Endothelial cell of umbilical vein (primary cell): ENCODE results near the gene PPP1R13L. TPM values are rescaled to one million over a fixed set of nuclear protein-coding genes. Genes with fewer than 3 reads are reported as not detected.
A peak's percentile ranks its signal among the peaks of the same experiment; 100 is the strongest.

ENCODE experiments used
- BruUV-seq: library from RNA; stranded (reverse); fragments of 400-500 nt; replicated peaks from 2 replicates; lab custom pipeline; 2021; lab: Mats Ljungman, UMichigan
- CTCF ChIA-PET: fragments of 300-600, 350-600 bp; sonication (Branson Sonifier 250); formaldehyde crosslinking; loops from one replicate; lab custom pipeline; 2021; ENCODE audit warnings: antibody characterized with exemption, inconsistent platforms; lab: Charles Lee
- POLR2A ChIA-PET: fragments of 300-600, 350-600 bp; sonication (Branson Sonifier 250); formaldehyde crosslinking; loops from one replicate; lab custom pipeline; 2021; ENCODE audit warnings: antibody characterized with exemption, inconsistent platforms; lab: Charles Lee
- DNase-seq: peaks from one replicate; pipeline ENCODE4 v3.0.0-alpha.2; 2011; ENCODE audit warnings: low read depth, low spot score
- FAIRE-seq: peaks from 2 replicates; lab custom pipeline; 2011; peaks lifted over from hg19 to GRCh38; lab: Jason Lieb, UNC
- H2AFZ ChIP-seq: 2 replicates; pipeline ENCODE4 v1.6.0; 2012; ENCODE audit warnings: low read depth, low read length, control low read depth, inconsistent platforms
- H3K27ac ChIP-seq: 2 replicates; pipeline ENCODE4 v1.5.1; 2011; ENCODE audit warnings: low read depth, mild to moderate bottlenecking, control low read depth, low read length, moderate library complexity; ENCODE audit not compliant: insufficient read depth
- H3K27me3 ChIP-seq, 2 experiments: 2 replicates each; pipeline versions ENCODE4 v1.6.0 to v1.6.1; 2011; ENCODE audit warnings: low read length in 2 of 2, mixed read lengths in 1 of 2; ENCODE audit not compliant: control insufficient read depth in 2 of 2, insufficient read depth in 2 of 2
- H3K36me3 ChIP-seq, 2 experiments: 2 replicates in 1 of 2; 3 replicates in 1 of 2; pipeline ENCODE4 v1.5.1; 2011; ENCODE audit warnings: low read length in 2 of 2, mild to moderate bottlenecking in 1 of 2, moderate library complexity in 1 of 2; ENCODE audit not compliant: control insufficient read depth in 2 of 2, insufficient read depth in 2 of 2; ENCODE audit errors: extremely low read depth in 1 of 2
- H3K4me1 ChIP-seq: 3 replicates; pipeline ENCODE4 v1.5.1; 2011; ENCODE audit warnings: mild to moderate bottlenecking, low read length; ENCODE audit not compliant: control insufficient read depth, insufficient read depth; ENCODE audit errors: extremely low read depth
- H3K4me2 ChIP-seq: 2 replicates; pipeline ENCODE4 v1.6.1; 2011; ENCODE audit warnings: low read length, control low read depth, mixed read lengths; ENCODE audit not compliant: insufficient read depth
- H3K4me3 ChIP-seq, 3 experiments: fragments of 200-600 bp in 1 of 3; sonication (generic), shearing (Covaris generic) in 1 of 3; replicated peaks in 1 of 3; 2 replicates each; pipeline ENCODE4 v1.5.1; 2011 to 2016; ENCODE audit warnings: control low read depth in 3 of 3, low read length in 3 of 3, mild to moderate bottlenecking in 2 of 3, inconsistent platforms in 1 of 3, low read depth in 1 of 3, moderate library complexity in 1 of 3; ENCODE audit not compliant: insufficient read depth in 1 of 3
- H3K79me2 ChIP-seq: 2 replicates; pipeline ENCODE4 v1.6.0; 2012; ENCODE audit warnings: low read length, inconsistent platforms; ENCODE audit not compliant: control insufficient read depth, insufficient read depth
- H3K9ac ChIP-seq: replicated peaks from 2 replicates; pipeline ENCODE3; 2011; ENCODE audit warnings: low read length, control low read depth; ENCODE audit not compliant: insufficient read depth; ENCODE audit errors: extremely low read depth
- H3K9me1 ChIP-seq: replicated peaks from 3 replicates; pipeline ENCODE4 v1.6.0; 2011; ENCODE audit warnings: mild to moderate bottlenecking, low read length; ENCODE audit not compliant: control insufficient read depth, insufficient read depth; ENCODE audit errors: extremely low read depth
- H3K9me3 ChIP-seq: replicated peaks from 2 replicates; pipeline ENCODE4 v1.5.1; 2012; ENCODE audit warnings: low read length, inconsistent platforms; ENCODE audit not compliant: control insufficient read depth, insufficient read depth
- H4K20me1 ChIP-seq: replicated peaks from 2 replicates; pipeline ENCODE3; 2011; ENCODE audit warnings: mild to moderate bottlenecking, low read length; ENCODE audit not compliant: control insufficient read depth, insufficient read depth; ENCODE audit errors: extremely low read depth
- EZH2 ChIP-seq: IDR thresholded peaks from 2 replicates; pipeline ENCODE4 v1.6.1; 2012; ENCODE audit warnings: borderline replicate concordance, low read depth, mild to moderate bottlenecking, moderate library complexity, low read length, inconsistent platforms; ENCODE audit not compliant: severe bottlenecking
- FOS ChIP-seq: IDR thresholded peaks from 2 replicates; pipeline ENCODE4 v1.6.1; 2011; ENCODE audit warnings: mild to moderate bottlenecking, low read length, moderate library complexity, borderline replicate concordance; ENCODE audit not compliant: insufficient read depth
- GATA2 ChIP-seq: IDR thresholded peaks from 2 replicates; pipeline ENCODE4 v1.7.0; 2011; ENCODE audit warnings: low read depth, mild to moderate bottlenecking, moderate library complexity, mixed read lengths, low read length; ENCODE audit not compliant: insufficient read length, insufficient read depth
- JUN ChIP-seq: IDR thresholded peaks from 2 replicates; pipeline ENCODE4 v1.6.1; 2011; ENCODE audit warnings: borderline replicate concordance, low read depth; ENCODE audit not compliant: insufficient read length, insufficient read depth
- MYC ChIP-seq: IDR thresholded peaks from one replicate; pipeline ENCODE4 v1.6.1; 2011; ENCODE audit warnings: mild to moderate bottlenecking, low read depth, low read length
- POLR2A ChIP-seq: IDR thresholded peaks from 2 replicates; pipeline ENCODE4 v1.6.1; 2012; ENCODE audit warnings: low read depth, mild to moderate bottlenecking, control low read depth, low read length
- POLR2AphosphoS5 ChIP-seq: IDR thresholded peaks from 2 replicates; pipeline ENCODE4 v1.6.1; 2012; ENCODE audit warnings: low read depth, mild to moderate bottlenecking, control low read depth, low read length, moderate library complexity; ENCODE audit not compliant: insufficient read depth
- dilution Hi-C: fragments of 300-500 bp; cut with MboI; formaldehyde crosslinking; loops from one replicate; pipeline ENCODE4 v1.15.0; 2019; ENCODE audit warnings: low sequenced_read_pairs; ENCODE audit not compliant: extremely low pct_ligation_motif_present
- intact Hi-C: fragments of 100-400 bp; cut with micrococcal nuclease; formaldehyde crosslinking; loops from one replicate; pipeline ENCODE4 v1.10.0; 2022
- polyA plus RNA-seq, 4 experiments: library from polyadenylated mRNA; depleted of rRNA in 3 of 4; stranded (reverse) in 3 of 4; unstranded in 1 of 4; fragments of >200 nt; gene quantifications; 2 replicates each; pipeline versions ENCODE4 v1.2.1 to v1.2.3, GENCODE V29; 2011 to 2012; ENCODE audit warnings: missing spikeins in 1 of 4
- total RNA-seq: library from RNA; stranded (reverse); gene quantifications from 2 replicates; pipeline ENCODE4 v1.2.3, GENCODE V29; 2021
- TF ChIP-seq, protein P1 (sequence below): IDR thresholded peaks from 2 replicates; pipeline ENCODE4 v1.6.1; 2011; ENCODE audit not compliant: insufficient read depth, insufficient read length
- TF ChIP-seq, protein P2 (sequence below), 2 donors: IDR thresholded peaks; 1 replicate in 1 of 2; 2 replicates in 1 of 2; pipeline ENCODE4 v1.5.1; 2011; ENCODE audit warnings: low read length in 2 of 2, mild to moderate bottlenecking in 2 of 2, moderate library complexity in 2 of 2, control low read depth in 1 of 2, inconsistent platforms in 1 of 2, low read depth in 1 of 2; ENCODE audit not compliant: insufficient read depth in 1 of 2; ENCODE audit errors: extremely low read depth in 1 of 2

The PPP1R13L gene
- total and polyA plus RNA-seq, 2 donors (not counting 3 experiments of a cell fraction or from before 2014, with no cell fraction given) = 28.5 to 77.4 TPM

DNA sequence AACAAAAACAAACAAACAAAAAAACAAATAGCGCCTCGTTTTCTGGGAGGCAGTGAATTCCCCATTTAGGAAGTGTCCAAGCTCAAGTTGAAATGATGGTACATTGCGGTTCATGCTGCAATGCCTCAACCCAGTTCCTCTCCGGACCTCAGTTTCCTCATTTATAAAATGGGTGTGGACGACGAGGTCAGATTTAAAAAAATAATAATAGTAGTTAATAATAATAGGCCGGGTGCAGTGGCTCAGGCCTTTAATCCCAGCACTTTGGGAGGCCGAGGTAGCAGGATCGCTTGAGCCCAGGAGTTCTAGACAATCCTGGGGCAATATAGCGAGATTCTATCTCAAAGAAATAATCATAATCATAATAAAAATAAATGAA, 34.3 kb upstream of the PPP1R13L start:
- Histone ChIP-seq H3K36me3 (no peaks in the 10 kb centered on the region), H3K27ac (peak overlapping the region; percentile 59), H3K9me3 (no peaks in the 10 kb centered on the region), H3K4me3 (peak overlapping the region in 1 of 3 experiments; percentile 64), H3K4me2 (no peak overlapping the region), H3K27me3 (no peaks in the 10 kb centered on the region), H2AFZ (no peak overlapping the region), H3K9ac (peak overlapping the region; percentile 78), H3K4me1 (peaks cover 11% of the 10 kb centered on the region), H3K9me1 (no peaks in the 10 kb centered on the region), H3K79me2 (no peaks in the 10 kb centered on the region), H4K20me1 (no peaks in the 10 kb centered on the region)
- POLR2A ChIA-PET = interaction anchor here (0.6 to 1.6 kb wide), 3 partner anchors 29 to 239 kb away, joined by 4 to 17 read pairs (median 8); partner anchors contain the start of gene FOSB
- intact Hi-C loops = loop anchor here (1.0 kb wide), 3 partner anchors 15 to 204 kb away; no protein-coding TSS in a partner anchor
- TF ChIP-seq EZH2 = no peak
- no peak for TF ChIP-seq GATA2
- TF ChIP-seq FOS = no peak
- TF ChIP-seq MYC = no peak
- TF ChIP-seq JUN = no peak
- no TSS peak for BruUV-seq
- FAIRE-seq (no peak), DNase-seq (no peak)
- CTCF ChIA-PET = interaction anchor here (0.6 to 8.6 kb wide), 49 partner anchors 9 to 278 kb away, joined by 3 to 891 read pairs (median 6); partner anchors contain the start of genes ERCC1, FOSB, PPP1R13L and QPCTL
- dilution Hi-C loops = no loop called here

DNA sequence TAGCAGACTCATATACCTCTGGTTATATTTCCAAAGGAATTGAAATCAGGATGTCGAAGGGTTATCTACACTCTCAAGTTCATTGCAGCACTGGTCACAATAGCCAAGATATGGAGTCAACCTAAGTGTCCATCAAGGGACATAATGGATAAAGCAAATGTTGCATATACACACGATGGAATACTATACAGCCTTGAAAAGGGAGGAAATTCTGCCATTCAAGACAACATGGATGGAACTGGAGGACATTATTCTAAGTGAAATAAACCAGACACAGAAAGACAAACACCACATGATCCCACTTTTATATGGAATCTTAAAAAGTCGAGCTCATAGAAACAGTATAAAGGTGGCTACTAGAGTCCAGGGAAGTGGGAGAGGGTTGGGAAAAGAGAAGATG, 32.5 kb upstream of the PPP1R13L start:
- no peaks in the 10 kb centered on the region for H4K20me1 ChIP-seq
- no peak overlapping the region for H3K9ac ChIP-seq
- no peaks in the 10 kb centered on the region for H3K9me1 ChIP-seq
- no TSS peak for BruUV-seq
- TF ChIP-seq EZH2 = no peak
- no peak for TF ChIP-seq POLR2AphosphoS5
- no peak for TF ChIP-seq MYC
- no peak for TF ChIP-seq JUN
- TF ChIP-seq, protein P1, sequence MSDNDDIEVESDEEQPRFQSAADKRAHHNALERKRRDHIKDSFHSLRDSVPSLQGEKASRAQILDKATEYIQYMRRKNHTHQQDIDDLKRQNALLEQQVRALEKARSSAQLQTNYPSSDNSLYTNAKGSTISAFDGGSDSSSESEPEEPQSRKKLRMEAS = no peak
- TF ChIP-seq, protein P2, sequence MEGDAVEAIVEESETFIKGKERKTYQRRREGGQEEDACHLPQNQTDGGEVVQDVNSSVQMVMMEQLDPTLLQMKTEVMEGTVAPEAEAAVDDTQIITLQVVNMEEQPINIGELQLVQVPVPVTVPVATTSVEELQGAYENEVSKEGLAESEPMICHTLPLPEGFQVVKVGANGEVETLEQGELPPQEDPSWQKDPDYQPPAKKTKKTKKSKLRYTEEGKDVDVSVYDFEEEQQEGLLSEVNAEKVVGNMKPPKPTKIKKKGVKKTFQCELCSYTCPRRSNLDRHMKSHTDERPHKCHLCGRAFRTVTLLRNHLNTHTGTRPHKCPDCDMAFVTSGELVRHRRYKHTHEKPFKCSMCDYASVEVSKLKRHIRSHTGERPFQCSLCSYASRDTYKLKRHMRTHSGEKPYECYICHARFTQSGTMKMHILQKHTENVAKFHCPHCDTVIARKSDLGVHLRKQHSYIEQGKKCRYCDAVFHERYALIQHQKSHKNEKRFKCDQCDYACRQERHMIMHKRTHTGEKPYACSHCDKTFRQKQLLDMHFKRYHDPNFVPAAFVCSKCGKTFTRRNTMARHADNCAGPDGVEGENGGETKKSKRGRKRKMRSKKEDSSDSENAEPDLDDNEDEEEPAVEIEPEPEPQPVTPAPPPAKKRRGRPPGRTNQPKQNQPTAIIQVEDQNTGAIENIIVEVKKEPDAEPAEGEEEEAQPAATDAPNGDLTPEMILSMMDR (IDR thresholded peaks at IDR 0.05; ENCODE audit: extremely low read depth in 1 of 2, insufficient read depth in 1 of 2, low read depth in 1 of 2, low read length in 2 of 2) = no peak
- no peak for TF ChIP-seq POLR2A
- H3K4me2 ChIP-seq = no peak overlapping the region
- H2AFZ ChIP-seq = no peak overlapping the region
- dilution Hi-C loops (no loop called here), intact Hi-C loops (no loop called here)
- CTCF ChIA-PET = interaction anchor here (1.0 to 8.6 kb wide), 3 partner anchors 13 to 48 kb away, joined by 3 to 891 read pairs (median 7); no protein-coding TSS in a partner anchor
- H3K4me3 ChIP-seq = no peak overlapping the region
- H3K4me1 ChIP-seq = no peaks in the 10 kb centered on the region
- H3K79me2 ChIP-seq = no peaks in the 10 kb centered on the region
- H3K27me3 ChIP-seq = no peaks in the 10 kb centered on the region
- H3K27ac ChIP-seq = no peak overlapping the region
- FAIRE-seq = no peak
- H3K9me3 ChIP-seq = no peaks in the 10 kb centered on the region
- no peak for DNase-seq
- no peaks in the 10 kb centered on the region for H3K36me3 ChIP-seq
- POLR2A ChIA-PET = no interaction called here
